ENCODE measurements around the gene PLAAT4. TPM values are rescaled to one million over a fixed set of nuclear protein-coding genes. Genes with fewer than 3 reads are reported as not detected.

PLAAT4 gene
- total RNA-seq, 1 experiment from 2014 or later, result 0.52 TPM

DNA sequence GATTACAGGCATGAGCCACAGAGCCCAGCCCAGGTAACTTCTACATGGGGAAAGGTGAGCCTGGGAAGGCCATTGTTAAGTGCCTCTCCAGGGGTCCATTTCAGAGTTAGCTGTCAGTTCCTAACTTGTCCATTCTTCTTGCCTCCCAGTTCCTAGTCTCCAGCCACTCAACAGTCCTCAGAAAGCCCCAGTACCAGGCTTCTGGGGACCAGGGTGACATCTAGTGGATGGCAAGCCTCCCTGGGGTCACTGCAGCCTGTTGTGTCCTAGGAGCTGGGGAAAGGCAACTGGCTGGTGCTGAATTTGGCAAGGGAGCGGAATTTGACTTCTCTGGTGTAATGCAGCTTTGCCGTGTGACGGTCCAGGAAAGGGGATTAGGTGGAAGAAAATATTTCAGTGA lies 28.6 kb upstream of the PLAAT4 start:
- Histone ChIP-seq H4K20me1 (ENCODE audit: insufficient read depth) (no peaks in the 10 kb centered on the region), H3K9me3 (ENCODE audit: control insufficient read depth in 1 of 2, insufficient read depth in 1 of 2, low read depth in 1 of 2, low read length in 2 of 2) (no peaks in the 10 kb centered on the region), H3K27me3 (ENCODE audit: insufficient read depth, low read length) (no peaks in the 10 kb centered on the region), H3K4me1 (ENCODE audit: control insufficient read depth in 1 of 2, insufficient read depth in 2 of 2, low read length in 2 of 2) (no peaks in the 10 kb centered on the region), H3K36me3 (ENCODE audit: control insufficient read depth in 1 of 2, insufficient read depth in 2 of 2, low read length in 2 of 2) (no peaks in the 10 kb centered on the region), H3K9ac (ENCODE audit: low read length) (no peak overlapping the region), H3K27ac (ENCODE audit: low read depth, low read length) (no peak overlapping the region), H3K4me2 (ENCODE audit: low read length) (no peak overlapping the region), H2AFZ (ENCODE audit: low read depth, low read length, poor library complexity, severe bottlenecking) (no peak overlapping the region), H3K79me2 (ENCODE audit: insufficient read depth, low read length) (no peaks in the 10 kb centered on the region), H3K4me3 (replicated peaks in 1 of 2; ENCODE audit: low read depth in 1 of 2, low read length in 2 of 2) (no peak overlapping the region), H3K9me2 (ENCODE audit: insufficient read depth) (no peaks in the 10 kb centered on the region)
- peak; percentile 28 for DNase-seq (ENCODE audit: low read depth, low spot score)
- RAD21 ChIA-PET (ENCODE audit: low non-redundant PET in 1 of 2, low total read pairs in 2 of 2, uncharacterized antibody in 2 of 2, unreplicated experiment in 2 of 2), result interaction anchor here in 1 of 2 experiments (1.0 kb wide), 1 partner anchor 29 kb away, joined by 3 read pairs; no protein-coding TSS in a partner anchor
- intact Hi-C loops (cut with micrococcal nuclease), result loop anchor here (10.0 kb wide), 1 partner anchor 1207 kb away; no protein-coding TSS in a partner anchor
- no peak for TF ChIP-seq ELF1 (IDR thresholded peaks at IDR 0.05; ENCODE audit: borderline replicate concordance, low read depth)
- TF ChIP-seq, protein P1, sequence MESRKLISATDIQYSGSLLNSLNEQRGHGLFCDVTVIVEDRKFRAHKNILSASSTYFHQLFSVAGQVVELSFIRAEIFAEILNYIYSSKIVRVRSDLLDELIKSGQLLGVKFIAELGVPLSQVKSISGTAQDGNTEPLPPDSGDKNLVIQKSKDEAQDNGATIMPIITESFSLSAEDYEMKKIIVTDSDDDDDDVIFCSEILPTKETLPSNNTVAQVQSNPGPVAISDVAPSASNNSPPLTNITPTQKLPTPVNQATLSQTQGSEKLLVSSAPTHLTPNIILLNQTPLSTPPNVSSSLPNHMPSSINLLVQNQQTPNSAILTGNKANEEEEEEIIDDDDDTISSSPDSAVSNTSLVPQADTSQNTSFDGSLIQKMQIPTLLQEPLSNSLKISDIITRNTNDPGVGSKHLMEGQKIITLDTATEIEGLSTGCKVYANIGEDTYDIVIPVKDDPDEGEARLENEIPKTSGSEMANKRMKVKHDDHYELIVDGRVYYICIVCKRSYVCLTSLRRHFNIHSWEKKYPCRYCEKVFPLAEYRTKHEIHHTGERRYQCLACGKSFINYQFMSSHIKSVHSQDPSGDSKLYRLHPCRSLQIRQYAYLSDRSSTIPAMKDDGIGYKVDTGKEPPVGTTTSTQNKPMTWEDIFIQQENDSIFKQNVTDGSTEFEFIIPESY (IDR thresholded peaks at IDR 0.05; ENCODE audit: extremely low read depth, insufficient replicate concordance, low read length), result no peak
- no peak for TF ChIP-seq CEBPB (IDR thresholded peaks at IDR 0.05; ENCODE audit: low read depth)
- TF ChIP-seq RAD21 (IDR thresholded peaks at IDR 0.05; ENCODE audit: low read depth), result peak; percentile 66
- no peak for TF ChIP-seq EZH2 (IDR thresholded peaks at IDR 0.05)
- TF ChIP-seq, protein P2, sequence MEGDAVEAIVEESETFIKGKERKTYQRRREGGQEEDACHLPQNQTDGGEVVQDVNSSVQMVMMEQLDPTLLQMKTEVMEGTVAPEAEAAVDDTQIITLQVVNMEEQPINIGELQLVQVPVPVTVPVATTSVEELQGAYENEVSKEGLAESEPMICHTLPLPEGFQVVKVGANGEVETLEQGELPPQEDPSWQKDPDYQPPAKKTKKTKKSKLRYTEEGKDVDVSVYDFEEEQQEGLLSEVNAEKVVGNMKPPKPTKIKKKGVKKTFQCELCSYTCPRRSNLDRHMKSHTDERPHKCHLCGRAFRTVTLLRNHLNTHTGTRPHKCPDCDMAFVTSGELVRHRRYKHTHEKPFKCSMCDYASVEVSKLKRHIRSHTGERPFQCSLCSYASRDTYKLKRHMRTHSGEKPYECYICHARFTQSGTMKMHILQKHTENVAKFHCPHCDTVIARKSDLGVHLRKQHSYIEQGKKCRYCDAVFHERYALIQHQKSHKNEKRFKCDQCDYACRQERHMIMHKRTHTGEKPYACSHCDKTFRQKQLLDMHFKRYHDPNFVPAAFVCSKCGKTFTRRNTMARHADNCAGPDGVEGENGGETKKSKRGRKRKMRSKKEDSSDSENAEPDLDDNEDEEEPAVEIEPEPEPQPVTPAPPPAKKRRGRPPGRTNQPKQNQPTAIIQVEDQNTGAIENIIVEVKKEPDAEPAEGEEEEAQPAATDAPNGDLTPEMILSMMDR (IDR thresholded peaks at IDR 0.05 in 2 of 3, conservative IDR thresholded peaks at IDR 0.05 in 1 of 3; ENCODE audit: borderline replicate concordance in 1 of 3, insufficient read depth in 1 of 3, low read depth in 2 of 3, low read length in 2 of 3), result peak; percentile 46 to 68 (median 56); a peak in 5 of 6 replicates
- TF ChIP-seq POLR2A (IDR thresholded peaks at IDR 0.05; ENCODE audit: borderline replicate concordance, extremely low read depth, insufficient read depth, insufficient read length), result no peak
- no peak for TF ChIP-seq JUND (IDR thresholded peaks at IDR 0.05)
- BruUV-seq (replicated peaks), result no TSS peak
- CTCF ChIA-PET, result interaction anchor here (1.3 to 2.2 kb wide), 3 partner anchors 26 to 473 kb away, joined by 3 to 16 read pairs (median 5); no protein-coding TSS in a partner anchor
- POLR2A ChIA-PET, result no interaction called here
- ATAC-seq, result peak; percentile 98
